Cerebellar cortex (tissue), 1 donor: ENCODE measurements around the gene RABL2B.
A peak's percentile ranks its signal among the peaks of the same experiment; 100 is the strongest.
"Not testable (repeated sequence)": the region's sequence is repeated elsewhere in the genome, so short reads cannot be mapped to it uniquely, and the experiment has no call there.

Experiments
- DNase-seq: peaks from one replicate; pipeline ENCODE4 v3.0.0-alpha.2; 2015; ENCODE audit warnings: low spot score

The RABL2B gene

DNA sequence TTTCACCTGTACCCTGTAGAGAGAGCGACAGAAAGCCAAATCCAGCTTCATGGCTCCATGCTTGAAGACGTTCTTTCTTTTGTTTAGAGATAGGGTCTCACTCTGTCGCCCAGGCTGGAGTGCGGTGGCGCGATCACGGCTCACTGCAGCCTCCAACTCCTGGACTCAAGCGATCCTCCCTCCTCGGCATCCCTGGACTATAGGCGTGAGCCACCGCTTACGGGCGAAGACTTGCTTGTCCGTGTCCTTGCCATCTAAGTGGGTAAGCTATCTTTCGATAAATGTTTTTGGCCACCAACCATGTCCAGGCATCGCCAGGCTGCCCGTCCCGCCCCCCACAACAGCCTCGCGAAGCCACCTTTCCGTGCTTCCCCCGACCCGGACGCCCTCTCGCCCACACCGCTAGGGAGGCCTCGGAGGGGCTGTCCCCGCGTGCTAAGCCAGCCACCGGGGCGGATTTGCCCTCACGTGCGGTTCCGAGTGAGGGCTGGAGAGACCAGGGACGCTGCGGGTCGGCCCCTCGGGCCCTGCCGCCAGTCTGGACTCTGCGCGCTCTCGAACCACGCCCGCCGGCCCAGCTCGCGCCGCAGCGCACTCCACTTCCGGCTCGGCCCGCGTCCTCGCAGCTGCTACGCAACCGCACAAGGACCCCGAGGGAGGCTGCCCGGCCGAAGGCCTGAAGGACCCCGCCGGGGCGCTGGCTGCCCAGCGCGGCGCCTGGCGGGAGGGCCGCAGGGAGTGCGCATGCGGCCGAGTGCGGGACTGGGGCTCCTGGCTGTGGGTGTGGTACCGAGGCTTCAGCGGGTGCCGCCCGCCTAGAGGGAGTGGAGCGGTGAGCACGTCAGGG, at the start of gene RABL2B:
TSS of gene RABL2B (minus strand) at position 604 of the 847 bp plus-strand sequence. CDS start 1,342 bp downstream, outside the sequence.
- DNase-seq: peak; percentile 81

GRCh38 chr22:50786936-50787335, 3.5 kb upstream of the RABL2B start:
- not testable (repeated sequence) for DNase-seq

DNA sequence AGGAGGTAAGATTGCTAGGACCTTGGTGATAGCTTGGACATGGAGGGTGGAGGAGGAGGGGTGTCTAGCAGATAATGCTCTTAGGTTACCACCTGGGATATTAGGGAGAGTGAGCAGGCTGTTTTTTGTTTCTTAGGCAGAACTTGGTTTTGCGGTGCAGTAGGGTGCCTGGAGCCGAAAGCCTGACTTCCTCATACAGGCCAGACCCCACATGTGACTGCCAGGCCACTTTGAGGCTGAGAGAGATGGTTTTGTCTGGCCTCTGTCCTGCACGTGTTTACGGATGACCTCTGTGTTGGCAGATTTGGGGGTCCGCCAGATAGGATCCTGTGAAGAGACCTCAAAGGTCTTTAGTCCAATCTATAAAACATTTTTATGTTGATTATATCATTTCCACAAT, 1.9 kb upstream of the RABL2B start:
- DNase-seq: not testable (repeated sequence)

DNA sequence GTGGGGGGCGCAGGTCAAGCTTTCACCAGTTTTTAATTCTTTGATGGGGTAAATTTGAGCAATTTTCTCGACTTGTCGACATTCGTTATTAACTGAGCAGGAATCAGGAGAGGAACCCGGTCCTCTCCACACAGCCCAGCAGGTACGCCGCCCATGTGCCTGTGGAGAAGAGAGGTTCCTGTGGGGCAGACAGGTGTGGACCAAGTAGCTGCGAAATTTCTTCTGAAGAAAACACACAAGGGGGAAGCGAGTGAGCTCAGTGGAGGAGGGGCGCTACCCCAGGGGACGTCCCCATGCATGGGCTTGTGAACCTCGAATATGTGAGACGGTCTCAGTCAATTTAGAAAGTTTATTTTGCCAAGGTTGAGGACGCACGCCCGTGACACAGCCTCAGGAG, 442 bp upstream of the RABL2B start:
- not testable (repeated sequence) for DNase-seq

- DNase-seq: not testable (repeated sequence)
Measured at GRCh38 chr22:50782253-50782652, 1.2 kb downstream of the RABL2B start.

DNA sequence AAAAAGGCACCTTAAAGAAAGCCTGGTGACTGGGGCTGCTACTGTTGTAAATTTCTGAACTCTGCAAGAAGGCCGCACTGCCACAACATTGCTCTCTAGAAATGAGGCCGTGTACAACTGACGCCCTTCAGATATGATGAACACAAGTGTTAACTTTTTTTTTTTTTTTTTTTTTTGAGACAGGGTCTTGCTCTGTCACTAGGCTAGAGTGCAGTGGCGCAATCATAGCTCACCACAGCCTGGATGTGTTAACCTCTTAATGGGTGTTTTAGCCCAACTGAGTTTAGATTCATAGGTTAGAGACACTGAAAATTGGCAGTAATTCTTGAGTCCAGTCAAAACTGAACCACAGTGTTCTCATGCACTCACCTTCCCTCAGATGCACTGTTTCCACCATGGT, 3.2 kb downstream of the RABL2B start:
- DNase-seq: not testable (repeated sequence)

- not testable (repeated sequence) for DNase-seq
Measured at GRCh38 chr22:50777631-50778030, 5.8 kb downstream of the RABL2B start.

DNA sequence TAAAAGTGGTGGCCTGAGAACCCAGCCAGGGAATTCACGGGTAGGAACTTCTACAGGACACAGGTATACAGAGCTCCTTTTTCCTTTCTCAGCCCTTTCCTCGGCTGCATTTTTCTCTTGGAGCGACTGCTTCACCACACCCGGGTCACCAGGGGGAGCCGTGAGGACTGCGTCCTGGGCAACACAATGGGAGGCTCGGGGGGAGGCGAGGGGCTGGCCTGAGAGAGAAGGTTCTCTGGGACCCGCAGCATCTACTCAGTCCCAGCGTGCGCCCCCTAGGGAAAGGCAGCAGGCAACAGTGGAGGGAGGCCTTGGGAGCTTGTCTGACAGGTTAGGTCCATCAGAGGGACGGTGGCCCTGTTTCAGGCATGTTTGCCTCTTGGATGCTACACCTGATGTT, 8.3 kb downstream of the RABL2B start:
- peak; percentile 74 for DNase-seq

DNA sequence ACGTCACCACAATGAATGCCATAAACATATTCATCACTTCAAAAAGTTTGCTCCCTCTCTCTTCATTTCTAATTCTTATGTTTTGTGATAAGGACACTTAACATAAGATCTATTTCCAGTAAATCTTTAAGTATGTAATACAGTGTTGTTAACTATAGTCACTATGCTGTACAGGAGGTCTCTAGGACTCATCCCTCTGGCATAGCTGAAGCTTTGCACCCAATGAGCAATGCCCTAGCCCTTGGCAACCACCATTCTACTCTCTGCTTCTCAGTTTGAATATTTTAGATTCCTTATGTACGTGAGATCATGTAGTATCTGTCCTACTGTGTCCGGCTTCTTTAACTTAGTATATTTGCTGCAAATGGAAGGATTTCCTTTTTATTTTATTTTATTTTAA, 19.1 kb downstream of the RABL2B start:
- DNase-seq: not testable (repeated sequence)

GRCh38 chr22:50761829-50762228, 21.6 kb downstream of the RABL2B start:
- not testable (repeated sequence) for DNase-seq

DNA sequence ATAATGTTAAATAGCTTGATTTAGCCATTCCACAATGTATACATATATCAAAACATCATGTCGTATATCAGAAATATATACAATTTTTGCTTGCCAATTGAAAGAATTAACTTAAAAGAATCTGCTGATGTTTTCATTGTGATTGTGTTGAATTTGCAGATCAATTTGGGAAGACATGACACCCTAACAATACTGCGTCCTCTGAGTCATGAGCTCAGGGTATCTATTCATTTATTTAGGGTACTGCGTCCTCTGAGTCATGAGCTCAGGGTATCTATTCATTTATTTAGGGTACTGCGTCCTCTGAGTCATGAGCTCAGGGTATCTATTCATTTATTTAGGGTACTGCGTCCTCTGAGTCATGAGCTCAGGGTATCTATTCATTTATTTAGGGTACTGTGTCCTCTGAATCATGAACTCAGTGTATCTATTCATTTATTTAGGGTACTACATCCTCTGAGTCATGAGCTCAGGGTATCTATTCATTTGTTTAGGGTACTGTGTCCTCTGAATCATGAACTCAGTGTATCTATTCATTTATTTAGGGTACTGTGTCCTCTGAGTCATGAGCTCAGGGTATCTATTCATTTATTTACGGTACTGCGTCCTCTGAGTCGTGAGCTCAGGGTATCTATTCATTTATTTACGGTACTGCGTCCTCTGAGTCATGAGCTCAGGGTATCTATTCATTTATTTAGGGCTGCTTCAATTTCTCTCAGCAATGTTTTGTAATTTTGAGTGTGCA, 23.7 kb downstream of the RABL2B start:
- not testable (repeated sequence) for DNase-seq

DNA sequence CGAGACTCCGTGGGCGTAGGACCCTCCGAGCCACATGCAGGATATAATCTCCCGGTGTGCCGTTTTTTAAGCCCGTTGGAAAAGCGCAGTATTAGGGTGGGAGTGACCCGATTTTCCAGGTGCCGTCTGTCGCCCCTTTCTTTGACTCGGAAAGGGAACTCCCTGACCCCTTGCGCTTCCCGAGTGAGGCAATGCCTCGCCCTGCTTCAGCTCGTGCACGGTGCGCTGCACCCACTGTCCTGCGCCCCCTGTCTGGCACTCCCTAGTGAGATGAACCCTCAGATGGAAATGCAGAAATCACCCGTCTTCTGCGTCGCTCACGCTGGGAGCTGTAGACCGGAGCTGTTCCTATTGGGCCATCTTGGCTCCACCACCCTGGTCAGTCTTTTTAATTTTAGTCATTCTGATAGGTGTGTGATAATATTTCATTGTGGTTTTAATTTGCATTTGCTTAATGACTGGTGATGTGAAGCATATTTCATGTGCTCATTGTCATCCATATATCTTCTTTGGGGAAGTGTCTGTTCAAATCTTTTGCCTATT, 26.4 kb downstream of the RABL2B start:
- DNase-seq: not testable (repeated sequence)

DNA sequence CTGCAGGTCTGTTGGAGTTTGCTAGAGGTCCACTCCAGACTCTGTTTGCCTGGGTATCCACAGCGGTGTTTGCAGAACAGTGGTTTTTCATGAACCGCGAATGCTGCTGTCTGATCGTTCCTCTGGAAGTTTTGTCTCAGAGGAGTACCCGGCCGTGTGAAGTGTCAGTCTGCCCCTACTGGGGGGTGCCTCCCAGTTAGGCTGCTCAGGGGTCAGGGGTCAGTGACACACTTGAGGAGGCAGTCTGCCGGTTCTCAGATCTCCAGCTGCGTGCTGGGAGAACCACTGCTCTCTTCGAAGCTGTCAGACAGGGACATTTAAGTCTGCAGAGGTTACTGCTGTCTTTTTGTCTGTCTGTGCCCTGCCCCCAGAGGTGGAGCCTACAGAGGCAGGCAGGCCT, 27.0 kb downstream of the RABL2B start:
- not testable (repeated sequence) for DNase-seq

DNA sequence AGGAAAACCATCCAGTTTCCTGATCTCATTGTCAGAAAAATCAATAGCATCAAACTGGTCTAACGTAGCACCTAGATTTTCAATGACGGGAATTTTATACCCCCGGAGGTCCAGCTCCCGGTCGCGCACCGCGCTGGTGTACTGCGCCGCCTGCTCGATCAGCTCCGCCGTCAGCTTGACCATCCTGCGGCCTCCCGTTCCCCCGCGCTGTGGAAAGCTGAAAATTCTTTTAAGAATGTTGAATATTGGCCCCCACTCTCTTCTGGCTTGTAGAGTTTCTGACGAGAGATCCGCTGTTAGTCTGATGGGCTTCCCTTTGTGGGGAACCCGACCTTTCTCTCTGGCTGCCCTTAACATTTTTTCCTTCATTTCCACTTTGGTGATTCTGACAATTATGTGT, 28.2 kb downstream of the RABL2B start:
- not testable (repeated sequence) for DNase-seq

DNA sequence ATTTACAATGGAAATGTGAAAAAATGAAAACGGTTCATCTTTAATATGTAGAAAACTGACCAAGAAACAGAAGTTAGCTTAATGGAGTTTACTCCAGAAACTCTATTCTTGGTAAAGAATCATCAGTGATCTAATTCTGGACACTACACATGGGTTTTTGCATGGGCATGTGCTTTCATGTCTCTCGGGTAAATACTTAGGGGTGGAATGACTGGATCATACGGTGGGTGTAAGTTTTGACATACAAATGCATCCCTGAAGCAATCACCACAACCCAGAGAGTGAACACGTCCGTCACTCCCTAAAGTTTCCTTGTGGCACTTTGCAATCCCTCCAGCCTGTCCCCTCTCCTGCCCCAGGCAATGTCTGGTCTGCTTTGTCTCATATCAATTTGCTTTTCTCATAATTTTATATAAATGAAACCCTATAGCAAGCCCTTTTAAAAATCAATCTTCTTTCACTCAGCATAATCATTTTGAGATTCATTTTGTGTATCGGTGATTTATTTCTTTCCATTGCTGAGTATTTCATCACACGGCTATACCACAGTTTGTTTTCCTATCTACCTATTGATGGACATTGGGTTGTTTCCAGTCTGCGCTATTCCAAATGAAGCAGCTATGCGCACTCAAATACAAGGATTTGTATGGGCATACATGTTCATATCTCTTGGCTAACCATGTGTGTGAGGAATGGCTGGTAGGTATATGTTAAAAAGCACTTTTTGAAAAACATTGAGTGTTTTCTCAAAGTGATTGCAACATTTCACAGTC, 33.9 kb downstream of the RABL2B start:
- DNase-seq: not testable (repeated sequence)

- DNase-seq: not testable (repeated sequence)
Measured at GRCh38 chr22:50748630-50749029, 34.8 kb downstream of the RABL2B start.

DNA sequence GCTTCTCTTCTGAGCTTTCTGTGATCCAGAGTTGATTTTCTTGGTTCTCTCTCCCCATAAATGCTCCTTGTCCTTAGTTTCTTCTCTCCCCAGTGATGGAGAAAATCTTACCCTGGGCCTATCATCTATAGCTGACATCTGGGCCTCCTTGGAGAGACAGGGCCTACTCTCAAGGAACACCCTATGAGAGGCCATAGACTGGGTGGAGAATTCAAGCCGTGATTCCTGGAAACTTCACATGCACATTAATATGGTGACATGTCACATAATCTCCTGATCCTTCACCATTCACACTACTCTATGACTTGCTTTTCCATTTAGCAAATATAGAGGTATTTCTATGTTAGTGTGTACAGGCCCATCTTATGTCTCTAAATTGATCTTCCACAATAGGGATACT, 35.9 kb downstream of the RABL2B start:
- not testable (repeated sequence) for DNase-seq

DNA sequence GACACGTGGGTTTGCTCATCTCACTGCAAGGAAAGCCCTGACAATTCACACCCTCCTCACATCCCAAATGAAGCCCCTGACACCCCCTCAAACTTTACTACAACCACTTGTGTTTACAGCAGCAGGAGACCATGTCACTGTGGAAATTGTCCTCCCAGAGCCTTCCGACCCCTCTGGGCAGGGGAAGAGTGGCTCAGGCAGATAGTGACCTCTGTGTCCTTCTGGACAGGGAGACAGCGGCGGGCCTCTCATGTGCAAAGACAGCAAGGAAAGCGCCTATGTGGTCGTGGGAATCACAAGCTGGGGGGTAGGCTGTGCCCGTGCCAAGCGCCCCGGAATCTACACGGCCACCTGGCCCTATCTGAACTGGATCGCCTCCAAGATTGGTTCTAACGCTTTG, 39.0 kb downstream of the RABL2B start:
- not testable (repeated sequence) for DNase-seq

GRCh38 chr22:50740714-50741113, 42.7 kb downstream of the RABL2B start:
- DNase-seq: not testable (repeated sequence)

DNA sequence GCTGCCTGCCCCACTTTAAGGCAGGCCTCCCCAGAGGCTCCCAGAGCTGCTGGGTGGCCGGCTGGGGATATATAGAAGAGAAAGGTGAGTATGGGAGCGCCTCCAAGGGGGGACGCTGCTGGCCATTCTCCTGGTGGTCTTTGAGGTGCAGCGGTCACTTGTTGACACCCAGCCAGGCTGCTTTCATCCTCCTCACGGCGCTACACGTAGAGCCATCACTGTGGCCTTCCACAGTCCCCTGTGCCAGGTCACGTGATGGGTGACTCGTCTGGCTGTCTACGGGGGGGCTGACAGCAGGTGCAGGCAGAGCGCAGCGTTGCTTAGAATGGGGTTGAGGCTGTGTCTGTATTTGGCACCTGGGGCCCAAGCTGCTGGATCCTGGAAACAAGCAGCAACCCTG, 43.5 kb downstream of the RABL2B start:
- DNase-seq: peak; percentile 59

DNA sequence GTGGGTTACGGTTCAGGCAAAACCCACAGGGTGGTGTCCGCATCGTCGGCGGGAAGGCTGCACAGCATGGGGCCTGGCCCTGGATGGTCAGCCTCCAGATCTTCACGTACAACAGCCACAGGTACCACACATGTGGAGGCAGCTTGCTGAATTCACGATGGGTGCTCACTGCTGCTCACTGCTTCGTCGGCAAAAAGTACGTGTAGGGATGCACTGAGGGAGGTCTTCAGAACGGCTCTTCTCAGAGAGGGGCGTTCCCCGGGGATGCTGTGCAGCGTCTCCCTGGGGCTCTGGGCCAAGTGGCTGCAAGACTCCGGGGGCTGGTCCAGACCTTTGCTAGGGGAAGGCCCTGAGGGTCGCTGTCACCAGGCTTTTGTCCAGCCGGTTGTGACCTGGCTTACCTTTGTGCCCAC, 44.2 kb downstream of the RABL2B start:
- DNase-seq: no peak
